Adrenal gland (tissue), 5 donors: ENCODE results near the gene NAA10.

ENCODE experiments used
- CTCF ChIP-seq, 6 experiments: fragments of 450-650 bp in 4 of 6; fragments of 200-600 bp in 2 of 6; sonication (generic) in 1 of 6; IDR thresholded peaks; 1 replicate in 5 of 6; 2 replicates in 1 of 6; pipeline versions ENCODE4 v1.5.1 to v1.8.0; 2016 to 2021; ENCODE audit warnings: antibody characterized with exemption in 6 of 6, mild to moderate bottlenecking in 2 of 6, moderate library complexity in 1 of 6
- POLR2A ChIP-seq, 2 donors: fragments of 450-650 bp; IDR thresholded peaks; one replicate each; pipeline ENCODE4 v1.6.1; 2017; ENCODE audit warnings: antibody characterized with exemption in 2 of 2, mild to moderate bottlenecking in 2 of 2, moderate library complexity in 1 of 2
- donor health status: DM: no; HTN: no; CAD: no.

GRCh38 chrX:153885968-153886903, 48.6 kb downstream of the NAA10 start, which contains the start of gene L1CAM:
- TF ChIP-seq CTCF (IDR thresholded peaks at IDR 0.05) (no peak), POLR2A (IDR thresholded peaks at IDR 0.05) (no peak)
